ENCODE results near the gene SPATA4. TPM values are rescaled to one million over a fixed set of nuclear protein-coding genes. Genes with fewer than 3 reads are reported as not detected.
"Not testable (repeated sequence)": the region's sequence is repeated elsewhere in the genome, so short reads cannot be mapped to it uniquely, and the experiment has no call there.

Gene SPATA4
- not detected for polyA plus RNA-seq (2012; ENCODE audit: missing spikeins)

DNA sequence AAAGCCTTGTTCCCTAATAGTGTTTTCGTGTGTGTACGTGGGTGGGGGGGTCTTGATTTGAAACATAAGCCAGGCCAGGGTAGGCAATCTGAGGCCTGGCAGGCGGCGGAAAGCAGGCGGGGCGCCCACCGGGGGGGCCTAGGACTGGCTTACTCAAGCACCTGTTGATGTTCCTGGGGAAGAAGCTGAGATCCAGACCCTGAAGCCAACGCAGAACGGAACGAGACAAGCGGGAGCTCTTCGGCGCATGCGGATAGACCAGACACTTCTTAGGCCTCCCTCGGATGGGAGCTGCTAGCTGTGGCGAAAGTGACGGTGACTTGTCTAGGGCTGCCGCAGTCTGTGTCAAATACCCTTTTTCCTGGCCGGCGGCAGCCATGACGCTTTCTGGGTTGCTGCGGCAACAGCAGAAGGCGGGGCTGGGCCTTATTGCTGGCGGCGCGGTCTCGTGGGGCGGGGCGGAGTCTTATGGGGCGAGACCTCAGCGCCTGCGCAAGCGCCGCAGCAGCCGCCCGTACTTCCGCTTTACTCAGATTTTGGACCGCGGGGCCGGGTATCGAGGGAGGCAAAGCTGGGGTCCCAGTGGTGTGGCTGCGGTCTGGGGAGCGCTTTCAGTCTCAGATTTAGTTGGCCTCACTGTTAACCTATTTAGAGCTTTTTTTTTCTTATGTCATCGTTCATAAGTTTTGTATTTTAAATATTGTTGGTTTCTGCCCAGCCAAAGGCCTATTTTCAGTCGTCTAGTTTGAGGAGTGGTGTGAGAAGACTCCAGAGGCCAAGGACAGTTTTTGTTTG is at the start of gene SPATA4:
Gene SPATA4 (minus strand): TSS at position 402 of the 795 bp plus-strand sequence. CDS start 23 bp downstream, at position 379.
- TF ChIP-seq TAF1 (IDR thresholded peaks at IDR 0.05; ENCODE audit: borderline replicate concordance, low read depth, low read length) (no peak), POLR2AphosphoS5 (IDR thresholded peaks at IDR 0.05; ENCODE audit: low read depth, low read length) (no peak), POLR2A (IDR thresholded peaks at IDR 0.05; ENCODE audit: low read depth, low read length) (no peak)
- DNase-seq (ENCODE audit: insufficient read length) (peak; percentile 86), FAIRE-seq (peak; percentile 99)

GRCh38 chr4:176242764-176243347 is 47.5 kb upstream of the SPATA4 start:
- DNase-seq (ENCODE audit: insufficient read length) (no peak), FAIRE-seq (no peak)
- TF ChIP-seq POLR2AphosphoS5 (IDR thresholded peaks at IDR 0.05; ENCODE audit: low read depth, low read length) (no peak), TAF1 (IDR thresholded peaks at IDR 0.05; ENCODE audit: borderline replicate concordance, low read depth, low read length) (no peak), POLR2A (IDR thresholded peaks at IDR 0.05; ENCODE audit: low read depth, low read length) (no peak)

- FAIRE-seq, result no peak
- DNase-seq (ENCODE audit: insufficient read length), result no peak
- TF ChIP-seq TAF1 (IDR thresholded peaks at IDR 0.05; ENCODE audit: borderline replicate concordance, low read depth, low read length) (no peak), POLR2AphosphoS5 (IDR thresholded peaks at IDR 0.05; ENCODE audit: low read depth, low read length) (no peak), POLR2A (IDR thresholded peaks at IDR 0.05; ENCODE audit: low read depth, low read length) (no peak)
Observed at GRCh38 chr4:176241703-176242102, 46.3 kb upstream of the SPATA4 start.

DNA sequence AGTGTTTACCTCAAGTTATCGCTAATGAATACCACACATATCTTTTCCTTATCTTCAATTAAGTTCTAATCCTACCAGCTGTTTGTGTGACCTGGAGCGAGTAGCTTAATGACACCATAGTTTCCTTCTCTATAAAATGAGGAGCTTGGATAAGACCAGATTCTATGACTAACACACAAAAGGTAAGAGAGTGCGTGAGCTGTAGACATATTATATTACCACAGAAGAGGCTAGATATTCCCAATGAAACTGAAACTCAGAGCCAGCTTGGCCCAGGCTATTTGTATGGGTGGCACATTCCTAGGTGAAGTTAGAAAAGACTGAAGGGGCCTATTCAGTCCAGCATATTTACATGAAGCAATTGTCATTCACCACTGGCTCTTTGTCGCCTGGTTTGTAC is 43.4 kb upstream of the SPATA4 start:
- no peak for DNase-seq (ENCODE audit: insufficient read length)
- TF ChIP-seq POLR2AphosphoS5 (IDR thresholded peaks at IDR 0.05; ENCODE audit: low read depth, low read length) (no peak), TAF1 (IDR thresholded peaks at IDR 0.05; ENCODE audit: borderline replicate concordance, low read depth, low read length) (no peak), POLR2A (IDR thresholded peaks at IDR 0.05; ENCODE audit: low read depth, low read length) (no peak)
- FAIRE-seq, result no peak

DNA sequence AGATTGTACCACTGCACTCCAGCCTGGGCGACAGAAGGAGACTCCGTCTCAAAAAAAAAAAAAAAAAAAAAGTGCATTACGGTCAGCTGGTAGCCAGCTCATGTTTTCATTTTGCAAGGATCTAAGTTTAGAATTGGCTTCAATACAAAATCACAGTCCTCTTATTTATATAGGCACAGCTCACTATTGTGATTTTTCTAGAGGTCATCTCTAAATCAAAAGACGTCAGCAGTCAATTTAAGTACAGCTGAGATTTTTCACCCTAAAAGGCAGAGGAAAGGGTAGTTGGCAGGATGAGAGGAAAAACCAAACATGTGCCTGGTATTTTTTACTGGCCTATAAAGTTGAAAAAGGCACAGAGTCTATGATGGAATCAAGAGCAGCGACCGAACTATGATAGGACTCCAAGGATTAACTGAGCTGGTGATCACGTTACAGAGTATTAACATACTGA is 42.8 kb upstream of the SPATA4 start:
- DNase-seq (ENCODE audit: insufficient read length) (no peak), FAIRE-seq (no peak)
- TF ChIP-seq TAF1 (IDR thresholded peaks at IDR 0.05; ENCODE audit: borderline replicate concordance, low read depth, low read length) (no peak), POLR2A (IDR thresholded peaks at IDR 0.05; ENCODE audit: low read depth, low read length) (no peak), POLR2AphosphoS5 (IDR thresholded peaks at IDR 0.05; ENCODE audit: low read depth, low read length) (no peak)

- DNase-seq (ENCODE audit: insufficient read length) (no peak), FAIRE-seq (no peak)
- no peak for TF ChIP-seq POLR2A (IDR thresholded peaks at IDR 0.05; ENCODE audit: low read depth, low read length)
- no peak for TF ChIP-seq POLR2AphosphoS5 (IDR thresholded peaks at IDR 0.05; ENCODE audit: low read depth, low read length)
- TF ChIP-seq TAF1 (IDR thresholded peaks at IDR 0.05; ENCODE audit: borderline replicate concordance, low read depth, low read length), result no peak
Observed at GRCh38 chr4:176236946-176237345, 41.6 kb upstream of the SPATA4 start.

DNA sequence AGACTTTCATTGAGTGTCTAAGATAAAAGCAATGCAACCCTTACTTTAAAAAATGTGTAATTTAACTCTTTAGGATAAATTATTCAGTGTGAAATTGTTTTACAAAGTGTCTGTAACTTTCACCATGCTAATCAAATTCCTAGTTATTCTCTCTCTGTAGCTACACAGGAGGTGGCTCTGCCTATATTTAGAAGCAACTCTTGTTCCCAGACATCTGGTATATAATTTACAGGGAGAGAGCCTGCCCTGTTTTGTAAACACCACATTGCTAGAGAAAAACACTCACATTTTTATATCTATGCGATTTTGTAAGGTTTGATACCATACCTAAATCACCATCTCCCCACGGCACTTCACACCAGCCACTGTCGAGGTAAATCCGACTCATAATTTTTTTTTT is 35.5 kb upstream of the SPATA4 start:
- FAIRE-seq (no peak), DNase-seq (ENCODE audit: insufficient read length) (no peak)
- TF ChIP-seq POLR2A (IDR thresholded peaks at IDR 0.05; ENCODE audit: low read depth, low read length) (no peak), POLR2AphosphoS5 (IDR thresholded peaks at IDR 0.05; ENCODE audit: low read depth, low read length) (no peak), TAF1 (IDR thresholded peaks at IDR 0.05; ENCODE audit: borderline replicate concordance, low read depth, low read length) (no peak)

DNA sequence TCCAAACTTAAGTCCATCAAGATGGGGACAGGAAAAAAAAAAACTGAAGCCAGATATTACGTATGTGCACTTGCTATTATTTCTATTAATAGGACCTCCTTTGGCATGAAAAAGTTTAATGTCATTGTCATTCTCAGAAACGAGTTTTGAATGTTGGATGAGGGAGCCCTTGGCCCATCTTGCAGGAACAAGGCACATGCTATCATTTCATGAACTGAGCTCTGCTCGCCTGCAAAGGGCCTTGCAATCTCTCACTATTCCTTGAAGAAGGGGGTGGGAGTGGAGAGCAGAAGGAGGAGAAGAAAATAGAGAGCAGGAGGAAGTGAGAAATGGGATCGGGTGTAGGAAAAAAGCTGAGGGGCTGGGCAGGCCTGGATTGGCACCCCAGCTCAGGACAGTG is 34.3 kb upstream of the SPATA4 start:
- DNase-seq (ENCODE audit: insufficient read length) (no peak), FAIRE-seq (no peak)
- TF ChIP-seq POLR2A (IDR thresholded peaks at IDR 0.05; ENCODE audit: low read depth, low read length) (no peak), TAF1 (IDR thresholded peaks at IDR 0.05; ENCODE audit: borderline replicate concordance, low read depth, low read length) (no peak), POLR2AphosphoS5 (IDR thresholded peaks at IDR 0.05; ENCODE audit: low read depth, low read length) (no peak)

DNA sequence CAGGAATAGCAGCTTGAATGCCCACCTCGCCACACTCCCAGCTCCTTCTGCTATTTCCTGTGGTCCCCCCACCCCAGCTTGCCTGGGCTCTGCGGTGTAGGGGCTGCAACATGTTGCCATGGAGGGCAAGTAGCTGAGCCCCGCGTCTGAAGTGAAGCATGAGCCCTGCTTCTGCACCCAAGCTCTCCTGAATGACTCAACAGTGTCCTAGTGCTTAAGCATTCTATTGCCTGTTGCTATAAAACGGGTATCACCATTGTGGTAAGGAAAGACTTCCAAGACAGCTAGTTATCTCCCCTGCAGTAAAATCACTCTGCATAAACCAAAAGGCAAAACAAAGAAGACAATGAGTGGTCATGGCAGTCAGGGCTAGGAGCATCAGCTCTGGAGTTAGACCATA is 31.4 kb upstream of the SPATA4 start:
- no peak for TF ChIP-seq POLR2A (IDR thresholded peaks at IDR 0.05; ENCODE audit: low read depth, low read length)
- no peak for TF ChIP-seq TAF1 (IDR thresholded peaks at IDR 0.05; ENCODE audit: borderline replicate concordance, low read depth, low read length)
- TF ChIP-seq POLR2AphosphoS5 (IDR thresholded peaks at IDR 0.05; ENCODE audit: low read depth, low read length), result no peak
- DNase-seq (ENCODE audit: insufficient read length), result no peak
- FAIRE-seq, result no peak

DNA sequence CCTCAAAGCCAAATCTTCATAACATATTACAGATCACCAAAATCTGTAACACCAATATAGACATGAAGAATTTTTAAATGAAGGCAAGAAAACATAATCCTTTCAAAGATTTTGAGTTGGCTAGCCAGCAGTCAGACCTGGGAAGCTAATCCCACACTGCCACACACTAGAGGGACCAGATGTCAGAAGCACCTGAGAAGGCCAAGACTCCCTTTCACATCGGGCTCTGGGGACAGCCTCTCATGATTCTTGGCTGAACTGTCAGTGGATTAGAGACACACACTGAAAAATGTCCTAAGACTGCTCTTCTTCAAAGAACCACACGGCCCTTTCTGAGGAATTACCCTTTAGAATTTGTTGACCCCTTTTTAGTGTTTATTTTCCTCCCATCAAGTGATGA is 28.2 kb upstream of the SPATA4 start:
- no peak for FAIRE-seq
- no peak for DNase-seq (ENCODE audit: insufficient read length)

DNA sequence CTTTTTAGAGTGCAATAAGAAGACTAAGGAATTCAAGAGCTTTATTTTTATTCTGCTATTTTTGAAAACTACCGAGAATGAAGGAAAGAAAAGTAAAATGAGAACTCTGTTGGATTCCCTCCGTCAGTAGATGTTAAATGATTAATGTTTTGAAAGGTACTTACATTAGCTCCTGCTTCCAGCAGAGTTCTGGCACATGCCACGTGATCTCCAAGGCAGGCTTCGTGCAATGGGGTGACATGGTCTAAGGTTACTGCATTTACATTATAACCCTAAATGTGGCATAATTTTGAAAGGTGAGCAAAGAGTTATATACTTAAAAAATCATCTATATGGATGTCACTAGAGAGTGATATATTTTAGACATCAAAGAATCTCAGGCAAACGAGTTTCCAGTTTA is 26.8 kb upstream of the SPATA4 start:
- TF ChIP-seq POLR2AphosphoS5 (IDR thresholded peaks at IDR 0.05; ENCODE audit: low read depth, low read length) (no peak), POLR2A (IDR thresholded peaks at IDR 0.05; ENCODE audit: low read depth, low read length) (no peak), TAF1 (IDR thresholded peaks at IDR 0.05; ENCODE audit: borderline replicate concordance, low read depth, low read length) (no peak)
- DNase-seq (ENCODE audit: insufficient read length) (no peak), FAIRE-seq (no peak)

More for the DNA sequence above, 28.2 kb upstream of the SPATA4 start:
- no peak for TF ChIP-seq POLR2AphosphoS5 (IDR thresholded peaks at IDR 0.05; ENCODE audit: low read depth, low read length)
- TF ChIP-seq POLR2A (IDR thresholded peaks at IDR 0.05; ENCODE audit: low read depth, low read length), result no peak
- no peak for TF ChIP-seq TAF1 (IDR thresholded peaks at IDR 0.05; ENCODE audit: borderline replicate concordance, low read depth, low read length)

DNA sequence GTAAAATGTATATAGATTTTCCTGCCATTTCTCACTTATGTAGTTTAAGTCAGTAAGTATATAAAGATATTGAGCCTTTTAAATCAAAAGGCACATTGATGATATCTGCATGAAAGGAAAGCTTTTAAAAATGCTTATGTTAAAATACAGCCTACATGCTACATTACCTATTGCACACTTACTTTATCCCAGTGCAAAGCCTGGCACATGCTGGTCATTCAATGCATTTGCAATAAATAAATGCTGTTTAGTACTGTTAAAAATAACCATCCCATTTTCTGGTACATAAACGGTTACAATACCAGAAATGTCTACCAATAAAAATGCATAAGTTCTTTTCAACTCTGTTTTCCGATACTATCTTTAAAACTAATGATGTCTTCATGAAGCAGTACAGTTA is 22.1 kb upstream of the SPATA4 start:
- DNase-seq (ENCODE audit: insufficient read length), result no peak
- no peak for TF ChIP-seq TAF1 (IDR thresholded peaks at IDR 0.05; ENCODE audit: borderline replicate concordance, low read depth, low read length)
- no peak for FAIRE-seq

DNA sequence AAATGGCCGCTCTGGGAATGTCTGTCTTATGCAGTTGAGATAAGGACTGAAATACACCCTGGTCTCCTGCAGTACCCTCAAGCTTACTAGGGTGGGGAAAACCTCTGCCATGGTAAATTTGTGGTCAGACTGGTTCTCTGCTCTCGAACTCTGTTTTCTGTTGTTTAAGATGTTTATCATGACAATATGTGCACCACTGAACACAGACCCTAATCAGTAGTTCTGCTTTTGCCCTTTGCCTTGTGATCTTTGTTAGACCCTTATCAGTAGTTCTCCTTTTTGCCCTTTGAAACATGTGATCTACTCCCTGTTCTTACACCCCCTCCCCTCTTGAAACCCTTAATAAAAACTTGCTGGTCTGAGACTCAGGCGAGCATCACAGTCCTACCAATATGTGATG is 17.0 kb upstream of the SPATA4 start:
- not testable (repeated sequence) for DNase-seq (ENCODE audit: insufficient read length); FAIRE-seq
